Measurements from ENCODE around the gene ACAP3.
A peak's percentile ranks its signal among the peaks of the same experiment; 100 is the strongest.

Gene ACAP3, protein sequence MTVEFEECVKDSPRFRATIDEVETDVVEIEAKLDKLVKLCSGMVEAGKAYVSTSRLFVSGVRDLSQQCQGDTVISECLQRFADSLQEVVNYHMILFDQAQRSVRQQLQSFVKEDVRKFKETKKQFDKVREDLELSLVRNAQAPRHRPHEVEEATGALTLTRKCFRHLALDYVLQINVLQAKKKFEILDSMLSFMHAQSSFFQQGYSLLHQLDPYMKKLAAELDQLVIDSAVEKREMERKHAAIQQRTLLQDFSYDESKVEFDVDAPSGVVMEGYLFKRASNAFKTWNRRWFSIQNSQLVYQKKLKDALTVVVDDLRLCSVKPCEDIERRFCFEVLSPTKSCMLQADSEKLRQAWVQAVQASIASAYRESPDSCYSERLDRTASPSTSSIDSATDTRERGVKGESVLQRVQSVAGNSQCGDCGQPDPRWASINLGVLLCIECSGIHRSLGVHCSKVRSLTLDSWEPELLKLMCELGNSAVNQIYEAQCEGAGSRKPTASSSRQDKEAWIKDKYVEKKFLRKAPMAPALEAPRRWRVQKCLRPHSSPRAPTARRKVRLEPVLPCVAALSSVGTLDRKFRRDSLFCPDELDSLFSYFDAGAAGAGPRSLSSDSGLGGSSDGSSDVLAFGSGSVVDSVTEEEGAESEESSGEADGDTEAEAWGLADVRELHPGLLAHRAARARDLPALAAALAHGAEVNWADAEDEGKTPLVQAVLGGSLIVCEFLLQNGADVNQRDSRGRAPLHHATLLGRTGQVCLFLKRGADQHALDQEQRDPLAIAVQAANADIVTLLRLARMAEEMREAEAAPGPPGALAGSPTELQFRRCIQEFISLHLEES

DNA sequence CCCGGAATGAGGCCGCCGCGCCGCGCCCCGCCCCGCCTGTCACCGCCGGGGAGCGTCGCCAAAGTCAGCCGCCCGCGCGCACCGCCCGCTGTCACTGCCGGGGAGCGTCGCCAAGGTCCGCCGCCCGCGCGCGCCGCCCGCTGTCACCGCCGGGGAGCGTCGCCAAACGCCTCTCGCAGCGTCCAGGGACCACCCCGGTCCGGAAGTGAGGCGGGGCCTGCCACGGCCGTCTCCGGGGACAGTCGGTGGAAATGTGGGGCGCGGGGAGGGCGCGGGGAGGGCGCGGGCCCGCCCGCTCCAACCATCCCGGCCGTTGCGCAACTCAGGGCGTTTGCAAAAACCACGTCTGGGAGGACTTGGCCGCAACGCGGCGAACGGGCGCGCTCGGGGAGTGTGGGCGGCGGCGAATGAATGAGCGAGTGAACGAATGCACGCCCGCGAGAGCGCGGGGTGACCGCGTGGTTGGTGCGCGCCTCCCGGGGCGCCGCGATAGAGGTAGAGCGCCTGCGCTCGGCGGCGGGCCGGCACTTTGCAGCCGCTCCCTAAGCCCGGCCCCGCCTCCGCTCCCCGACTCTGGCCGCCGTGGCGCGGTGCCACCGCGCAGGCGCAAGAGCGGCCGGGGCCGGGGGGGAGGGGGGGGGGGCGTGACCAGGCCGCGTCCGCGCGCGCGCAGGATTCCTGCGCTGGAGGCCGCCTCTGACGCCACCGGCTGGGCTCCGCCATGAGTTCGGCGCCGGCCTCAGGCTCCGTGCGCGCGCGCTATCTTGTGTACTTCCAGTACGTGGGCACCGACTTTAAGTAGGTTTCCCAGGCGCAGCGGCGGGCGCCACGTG is at the start of gene ACAP3, which contains the start of gene PUSL1:
Gene ACAP3, minus strand, starts transcription at position 8 of the 833 bp plus-strand sequence. CDS start 115 bp downstream, outside the sequence.
Gene PUSL1, plus strand, starts transcription at position 675 of the 833 bp plus-strand sequence. Its CDS starts 47 bp downstream, at position 722.
- peak; percentile 88 for DNase-seq (ENCODE audit: low spot score)

GRCh38 chr1:1356796-1357401 is 49.2 kb upstream of the ACAP3 start:
- DNase-seq (ENCODE audit: low spot score) = no peak

GRCh38 chr1:1356166-1356795 is 48.6 kb upstream of the ACAP3 start:
- DNase-seq (ENCODE audit: low spot score) = no peak

- DNase-seq (ENCODE audit: low spot score) = no peak
These were observed 47.7 kb upstream of the ACAP3 start for GRCh38 chr1:1355416-1355815.

DNA sequence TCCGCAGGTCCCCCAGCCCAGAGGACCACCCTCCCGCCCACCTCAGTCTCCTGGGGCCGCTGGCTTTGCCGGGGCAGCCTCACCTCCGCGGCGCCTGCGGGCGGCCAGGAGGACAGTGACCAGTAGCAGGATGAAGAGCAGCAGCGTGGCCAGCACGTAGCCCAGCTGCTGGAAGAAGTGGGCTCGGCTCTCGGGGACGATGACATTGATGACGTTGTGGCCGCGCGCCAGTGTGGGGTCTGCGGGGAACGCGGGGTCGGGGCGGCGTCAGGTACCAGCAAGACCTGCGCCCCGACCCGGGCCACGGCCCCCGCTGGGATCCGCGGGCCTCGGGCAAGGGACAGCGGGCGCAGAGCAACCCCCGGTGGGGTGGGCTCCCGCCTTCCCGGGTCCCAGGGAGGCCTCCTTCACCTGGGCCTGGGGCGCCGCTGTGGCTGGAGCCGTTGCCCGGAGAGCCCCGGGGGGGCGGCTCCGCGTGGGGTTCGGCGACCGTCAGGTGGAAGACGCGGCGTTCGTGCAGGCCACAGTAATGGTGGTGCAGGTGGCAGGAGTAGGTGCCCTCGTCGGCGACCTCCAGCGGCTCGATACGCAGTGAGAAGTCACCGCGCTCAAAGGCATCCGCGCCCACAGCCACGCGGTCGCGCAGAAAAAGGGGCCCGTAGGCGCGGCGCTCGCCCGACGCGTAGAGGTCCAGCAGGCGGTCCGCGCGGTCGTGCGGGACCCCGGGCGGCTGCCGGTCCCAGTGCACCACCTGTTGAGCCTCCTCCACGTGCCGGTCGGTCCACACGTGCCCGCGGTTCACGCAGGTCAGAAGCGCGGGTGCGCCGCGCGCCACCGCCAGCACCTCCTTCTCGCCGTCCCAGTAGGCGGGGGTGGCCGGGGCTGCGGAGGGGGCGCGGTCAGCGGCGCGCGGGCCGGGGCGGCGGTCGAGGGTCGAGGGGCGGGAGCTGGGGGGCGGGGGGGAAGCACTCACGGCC is 46.8 kb upstream of the ACAP3 start:
- DNase-seq (ENCODE audit: low spot score) = no peak

GRCh38 chr1:1353389-1354151 is 45.8 kb upstream of the ACAP3 start:
- DNase-seq (ENCODE audit: low spot score) = no peak

DNA sequence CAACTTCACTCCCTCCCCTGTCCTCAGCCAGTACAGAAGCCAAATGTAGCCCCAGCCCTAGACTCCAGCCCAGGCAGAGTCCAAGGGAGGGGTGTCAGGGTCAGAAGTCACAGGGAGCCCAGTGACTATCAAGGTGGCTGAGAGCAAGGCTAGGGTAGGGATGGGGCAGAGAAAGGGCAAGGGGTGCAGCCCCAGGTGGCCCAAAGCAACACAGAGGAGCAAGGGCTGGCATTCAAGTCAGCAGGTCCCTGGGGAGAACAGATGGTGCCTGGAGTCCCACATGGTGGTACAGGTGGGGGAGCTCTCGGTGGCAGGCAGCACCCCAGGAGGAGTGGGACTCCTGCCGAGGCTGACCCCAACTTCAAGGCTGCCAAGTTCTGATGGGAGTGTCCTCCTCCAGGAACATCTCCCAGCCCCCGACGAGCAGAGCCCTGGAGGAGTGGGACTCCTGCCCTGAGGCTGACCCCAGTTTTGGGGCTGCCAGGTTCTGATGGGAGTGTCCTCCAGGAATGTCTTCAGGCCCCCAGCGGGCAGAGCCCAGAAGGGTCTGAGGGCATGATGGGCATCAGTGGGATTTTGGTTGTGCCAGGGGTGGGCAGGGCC is 45.2 kb upstream of the ACAP3 start:
- no peak for DNase-seq (ENCODE audit: low spot score)

DNA sequence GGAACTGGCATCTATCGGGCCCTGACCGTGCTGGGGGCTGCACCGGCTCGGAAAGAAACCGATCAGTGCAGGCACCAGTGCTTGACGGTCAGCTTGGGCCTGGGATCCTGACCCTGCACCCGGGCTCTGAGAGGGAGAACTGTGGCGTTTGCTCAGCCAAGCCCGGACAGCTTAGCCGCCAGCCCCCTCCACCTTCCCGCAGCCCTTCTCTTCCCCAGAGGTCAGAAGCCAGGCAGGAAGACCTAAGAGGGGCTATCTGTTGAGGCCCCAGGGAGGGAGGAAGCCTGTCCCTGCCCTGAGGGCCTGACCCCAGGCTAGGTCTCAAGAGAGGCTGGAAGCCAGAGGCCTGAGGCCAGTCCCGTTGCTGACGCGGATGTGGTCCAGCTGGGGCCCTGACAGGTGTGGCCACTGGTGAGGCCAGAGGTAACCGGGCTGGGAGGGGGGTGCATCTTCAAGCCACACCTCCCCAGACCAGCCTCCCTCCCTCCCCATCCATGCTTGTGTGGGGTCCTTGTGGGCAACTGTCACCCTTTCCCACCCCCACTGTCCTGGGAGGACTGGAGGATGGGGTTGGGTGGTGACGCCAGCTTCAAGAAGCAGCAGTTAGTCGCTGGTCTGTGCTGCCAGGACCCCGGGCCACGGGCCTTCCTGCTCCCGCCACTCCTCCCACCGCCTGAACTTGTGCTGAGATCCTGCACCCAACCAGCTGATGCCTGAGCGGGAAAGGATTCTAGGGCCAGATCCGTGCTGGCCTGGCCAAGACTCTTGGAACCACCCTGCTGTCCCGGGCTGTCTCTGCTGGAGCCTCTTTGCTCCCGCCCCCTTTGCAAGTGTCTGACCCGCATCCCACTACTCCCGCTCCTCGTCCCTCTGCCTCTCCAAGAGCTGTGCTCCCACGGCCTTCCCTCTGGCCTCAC is 44.0 kb upstream of the ACAP3 start:
- DNase-seq (ENCODE audit: low spot score) = no peak

DNA sequence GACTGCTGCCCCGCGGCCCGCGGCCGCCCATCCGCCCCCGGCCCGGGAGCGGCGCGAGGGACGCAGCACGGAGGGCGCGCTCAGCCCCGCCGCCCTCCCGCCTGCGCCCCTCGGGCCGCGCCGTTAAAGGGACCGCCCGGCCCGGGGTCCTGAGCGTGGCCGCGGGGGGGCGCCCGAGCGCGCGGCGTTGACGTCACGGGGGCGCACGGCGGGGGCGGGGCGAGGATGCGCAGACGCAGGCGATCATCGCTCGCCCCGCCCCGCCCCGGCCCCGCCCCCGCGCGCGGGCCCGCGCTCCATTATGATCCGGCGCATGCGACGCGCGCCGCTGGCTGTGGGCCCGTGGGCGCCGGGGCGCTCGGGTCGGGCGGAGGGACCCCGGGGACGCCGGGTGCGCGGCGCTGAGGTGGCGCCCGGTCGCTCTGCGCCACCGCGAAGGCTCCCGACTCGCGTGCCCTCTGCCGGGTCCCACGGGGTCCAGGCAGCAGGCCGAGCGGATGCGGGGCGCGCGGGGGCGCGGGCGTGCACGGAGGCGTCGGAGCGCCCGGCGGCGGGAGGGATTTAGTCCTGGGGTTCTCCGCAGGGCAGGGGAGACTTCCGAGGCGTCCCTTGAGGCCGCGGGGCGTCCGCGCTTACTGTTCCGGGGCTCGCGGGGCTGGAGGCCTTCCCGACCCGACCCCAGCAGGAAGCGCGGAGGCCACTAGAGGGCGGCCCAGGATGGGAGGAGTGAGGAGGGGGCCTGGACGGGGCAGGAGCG is 41.7 kb upstream of the ACAP3 start, which contains the start of gene DVL1:
Gene DVL1, minus strand, starts transcription at position 163 of the 757 bp plus-strand sequence. CDS start 353 bp downstream, outside the sequence.
- DNase-seq (ENCODE audit: low spot score) = peak; percentile 59

DNA sequence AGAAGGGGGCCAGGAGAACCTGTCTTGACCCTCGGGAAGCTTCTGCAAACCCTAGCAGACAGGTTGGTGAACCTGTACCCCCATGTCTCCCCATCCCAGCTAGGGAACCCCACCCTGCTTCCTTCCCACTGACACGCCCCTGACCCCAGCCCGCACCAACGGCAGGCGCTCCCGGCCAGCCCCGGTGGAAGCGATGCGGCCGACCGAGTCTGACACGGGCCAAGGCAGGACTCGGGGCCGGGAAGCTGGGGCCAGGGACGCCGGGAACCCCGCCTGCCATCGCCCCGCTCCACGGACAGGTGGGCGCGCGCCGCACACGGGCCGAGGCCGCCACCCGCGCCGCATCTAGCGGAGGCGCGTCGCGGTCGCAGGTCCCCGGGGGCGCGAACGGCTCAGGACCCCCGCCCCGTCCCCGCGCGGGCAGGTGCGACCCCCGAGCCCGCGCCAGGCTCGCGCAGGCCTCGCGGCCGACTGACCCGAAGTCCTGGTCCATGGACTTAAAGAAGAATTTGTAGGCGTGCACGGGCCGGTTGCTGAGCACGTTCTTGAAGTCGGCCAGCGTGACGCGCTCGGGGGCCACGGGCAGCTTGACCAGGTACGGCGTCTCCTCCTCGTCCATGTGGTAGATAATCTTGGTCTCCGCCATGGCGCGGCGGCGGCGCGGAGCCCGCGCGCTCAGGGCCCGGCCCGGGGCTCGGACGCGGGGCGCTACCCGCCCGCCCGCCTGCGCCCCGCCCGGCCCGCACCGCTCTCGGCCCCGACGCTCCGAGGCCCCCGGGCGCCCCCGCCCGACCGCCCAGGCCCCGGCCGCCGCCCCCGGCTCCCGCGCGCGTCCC is 40.9 kb upstream of the ACAP3 start:
- DNase-seq (ENCODE audit: low spot score) = no peak

DNA sequence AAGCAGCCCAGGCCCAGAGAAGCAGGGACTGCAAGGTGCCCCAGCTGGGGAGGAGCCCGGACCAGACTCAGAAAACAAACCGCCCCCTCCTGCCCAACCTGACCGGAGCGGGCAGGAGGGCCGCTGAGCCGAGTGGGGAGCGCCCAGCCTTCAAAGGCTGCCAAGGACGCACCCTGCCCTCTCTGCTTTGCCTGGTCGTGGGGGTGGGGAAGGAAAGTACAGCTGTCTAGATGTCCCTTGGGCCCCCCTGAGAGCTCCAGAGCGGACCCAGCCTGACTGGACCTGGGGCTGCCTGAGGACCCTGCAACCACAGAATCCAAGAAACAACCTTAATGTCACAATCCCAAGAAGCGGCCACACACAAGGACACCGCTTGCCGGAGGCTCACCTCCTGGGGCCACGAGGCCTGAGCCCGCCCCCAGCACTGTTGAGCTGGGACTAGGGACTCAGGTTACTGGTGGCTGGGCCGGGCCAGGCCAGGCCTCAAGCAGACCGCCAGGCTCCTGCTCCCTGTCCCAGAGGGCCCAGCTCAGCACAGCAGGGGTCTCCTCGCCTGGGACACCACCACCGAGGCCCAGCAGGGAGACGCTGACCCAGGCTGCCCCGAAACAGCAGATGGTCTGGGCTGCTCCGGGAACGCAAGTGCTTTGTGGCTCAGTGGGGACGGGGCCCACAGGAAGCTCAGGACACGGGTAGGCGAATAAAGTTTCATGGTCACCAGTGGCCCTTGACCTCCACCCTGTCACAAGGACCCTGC is 40.1 kb upstream of the ACAP3 start:
- DNase-seq (ENCODE audit: low spot score) = no peak

DNA sequence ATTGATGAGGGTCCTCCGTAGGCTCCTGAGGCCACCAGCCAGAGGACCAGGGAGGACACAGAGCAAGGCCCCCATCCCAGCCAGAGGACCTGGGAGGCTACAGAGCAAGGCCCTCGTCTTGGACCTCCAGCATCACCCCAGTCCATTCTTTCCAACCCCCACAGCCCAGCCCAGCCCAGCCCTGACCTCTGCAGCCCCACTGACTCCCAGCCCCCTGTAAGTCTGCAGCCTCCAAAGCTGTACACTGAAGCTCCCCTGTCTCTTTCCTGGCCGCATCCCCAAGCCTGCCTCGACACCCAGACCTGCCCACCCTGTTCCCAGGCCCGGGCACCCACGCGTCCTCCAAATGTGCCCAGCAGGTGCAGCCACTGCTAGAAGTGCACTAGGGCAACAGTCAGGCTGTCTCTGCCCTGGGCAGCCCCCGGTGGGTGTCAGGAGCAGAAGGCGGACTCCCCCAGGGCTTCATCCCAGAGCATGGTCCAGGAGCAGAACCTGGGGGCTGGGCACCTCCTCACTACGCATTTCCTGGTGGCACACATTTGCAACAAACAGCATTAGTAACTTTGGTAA is 39.4 kb upstream of the ACAP3 start:
- DNase-seq (ENCODE audit: low spot score) = no peak

DNA sequence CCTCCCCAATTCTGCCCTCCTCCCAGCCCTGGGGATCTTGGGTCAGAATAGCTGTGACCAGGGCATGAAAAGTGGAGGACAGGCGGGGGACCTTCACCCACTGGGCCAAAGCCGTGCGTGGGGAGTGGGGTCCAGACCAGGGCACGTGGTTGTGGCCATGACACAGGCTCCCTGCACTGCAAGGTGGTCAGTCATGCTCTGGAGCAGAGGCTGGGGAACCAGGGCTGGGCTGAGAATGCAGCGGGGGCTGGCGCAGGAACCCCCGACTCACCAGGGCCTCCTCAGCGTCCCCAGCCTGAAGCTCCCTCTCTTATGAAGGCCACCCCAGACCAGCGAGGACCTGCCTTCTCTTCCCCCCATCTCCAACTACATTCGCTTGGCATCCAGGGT is 38.8 kb upstream of the ACAP3 start:
- DNase-seq (ENCODE audit: low spot score) = no peak

DNA sequence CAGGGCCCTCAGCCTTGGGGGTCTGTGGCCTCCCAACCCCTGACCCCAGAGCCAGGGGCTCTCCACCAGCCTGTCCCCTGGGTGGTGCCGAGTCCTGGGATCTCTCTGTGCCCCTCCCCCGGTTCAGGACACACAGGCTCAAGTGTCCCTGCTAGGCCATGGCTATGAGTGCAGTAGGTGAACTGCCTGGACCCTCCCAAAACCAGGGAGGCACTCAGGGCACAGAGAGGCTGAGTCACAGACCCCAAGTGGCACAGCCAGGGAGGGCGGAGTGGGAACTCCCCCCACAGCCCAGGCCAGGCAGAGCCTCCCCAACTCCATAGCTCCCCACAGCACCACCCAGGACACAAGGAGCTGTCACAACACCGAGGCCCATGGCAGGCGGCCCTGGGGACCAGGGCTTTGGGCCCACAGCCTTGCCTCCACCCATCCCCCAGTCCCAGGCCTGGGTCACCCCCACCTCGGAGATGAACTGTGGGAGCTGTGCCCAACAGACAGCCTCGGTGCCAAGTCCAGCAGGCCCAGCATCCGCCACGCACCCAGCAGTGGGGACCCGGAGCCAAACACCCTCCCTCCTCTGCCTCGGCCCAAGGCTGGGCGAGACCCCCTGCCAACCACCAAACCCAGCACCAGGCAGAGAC is 38.2 kb upstream of the ACAP3 start:
- DNase-seq (ENCODE audit: low spot score) = no peak
